M059J (cell line): Measurements from ENCODE around the gene KCTD4. TPM values are rescaled to one million over a fixed set of nuclear protein-coding genes. Genes with fewer than 3 reads are reported as not detected.
A peak's percentile ranks its signal among the peaks of the same experiment; 100 is the strongest.

ENCODE experiments used
- DNase-seq: peaks from one replicate; pipeline ENCODE4 v3.0.0-alpha.2; 2012; ENCODE audit warnings: low read depth
- total RNA-seq: library from RNA; depleted of rRNA; stranded (reverse); fragments of >200 nt; shearing (Covaris generic); gene quantifications from 2 replicates; pipeline ENCODE4 v1.2.3, GENCODE V29; 2014; rRNA removed

KCTD4 gene
- total RNA-seq, 1 experiment from 2014 or later = 0.22 TPM

DNA sequence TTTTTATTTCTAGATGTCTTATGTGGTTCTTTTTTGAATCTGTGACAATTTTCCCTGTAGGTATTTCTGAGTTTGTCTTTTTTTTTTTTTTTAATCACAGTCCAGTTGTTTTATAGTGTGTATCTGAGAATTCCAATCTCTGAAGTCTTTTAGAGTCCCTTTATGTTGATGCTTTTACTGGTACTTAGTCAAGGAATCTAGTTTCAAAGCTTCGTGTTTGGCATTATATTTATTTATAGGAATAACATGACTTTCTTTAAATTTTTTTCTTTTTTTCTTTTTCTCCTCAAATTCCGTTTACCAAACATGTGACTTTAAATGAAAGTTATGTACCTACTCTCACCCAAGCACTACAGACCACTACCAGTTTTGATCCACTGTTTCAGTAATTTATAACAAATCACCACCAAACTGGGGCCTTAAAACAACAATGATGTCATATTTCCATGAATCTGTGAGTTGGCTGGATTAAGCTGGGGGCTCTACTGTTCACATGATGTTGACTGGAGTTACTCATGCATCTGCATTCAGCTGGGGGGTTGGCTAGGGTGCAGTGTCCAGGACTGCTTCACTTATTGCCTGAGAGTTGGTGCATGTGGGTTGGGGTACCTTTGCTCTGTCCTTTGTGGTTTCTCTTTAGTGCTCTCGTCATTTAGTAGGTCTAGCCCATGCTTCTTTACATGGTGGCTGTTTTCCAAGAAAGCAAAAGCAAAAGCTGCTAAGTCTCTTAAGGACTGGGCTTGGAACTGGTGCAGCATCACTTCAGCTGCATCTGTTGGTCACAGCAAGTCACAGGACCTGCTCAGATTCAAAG is 22.3 kb downstream of the KCTD4 start:
- DNase-seq = peak; percentile 85

DNA sequence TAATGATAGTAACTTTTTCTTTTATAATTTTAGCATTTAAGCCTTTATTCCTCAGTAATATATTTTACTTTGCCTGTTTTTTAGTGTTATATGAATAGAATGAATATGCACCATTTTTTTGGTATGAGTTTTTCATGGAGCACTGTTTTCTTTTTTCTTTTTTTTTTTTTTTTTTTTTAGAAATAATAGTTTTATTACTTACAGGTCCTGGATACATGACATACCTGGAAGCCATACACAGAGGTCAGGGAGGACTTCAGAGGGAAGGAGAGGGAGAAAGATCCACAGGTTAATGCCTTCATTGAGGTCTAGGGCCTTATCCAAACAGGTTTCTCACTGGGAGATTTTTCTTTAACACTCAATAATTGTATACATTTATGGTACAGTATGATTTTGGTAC is 26.4 kb downstream of the KCTD4 start:
- DNase-seq = no peak

DNA sequence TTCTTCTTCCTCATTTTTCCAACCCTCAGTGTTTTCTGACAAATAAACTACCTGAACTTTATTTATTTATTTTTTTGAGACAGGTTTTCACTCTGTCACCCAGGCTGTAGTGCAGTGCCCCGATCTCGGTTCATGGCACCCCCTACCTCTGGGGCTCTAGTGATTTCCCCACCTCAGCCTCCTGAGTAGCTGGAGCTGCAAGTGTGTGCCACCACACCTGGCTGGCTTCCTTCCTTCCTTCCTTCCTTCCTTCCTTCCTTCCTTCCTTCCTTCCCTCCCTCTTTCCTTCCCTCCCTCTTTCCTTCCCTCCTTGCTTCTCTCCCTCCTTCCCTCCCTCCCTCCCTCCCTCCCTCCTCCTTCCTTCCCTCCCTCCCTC is 32.3 kb downstream of the KCTD4 start:
- DNase-seq = no peak

DNA sequence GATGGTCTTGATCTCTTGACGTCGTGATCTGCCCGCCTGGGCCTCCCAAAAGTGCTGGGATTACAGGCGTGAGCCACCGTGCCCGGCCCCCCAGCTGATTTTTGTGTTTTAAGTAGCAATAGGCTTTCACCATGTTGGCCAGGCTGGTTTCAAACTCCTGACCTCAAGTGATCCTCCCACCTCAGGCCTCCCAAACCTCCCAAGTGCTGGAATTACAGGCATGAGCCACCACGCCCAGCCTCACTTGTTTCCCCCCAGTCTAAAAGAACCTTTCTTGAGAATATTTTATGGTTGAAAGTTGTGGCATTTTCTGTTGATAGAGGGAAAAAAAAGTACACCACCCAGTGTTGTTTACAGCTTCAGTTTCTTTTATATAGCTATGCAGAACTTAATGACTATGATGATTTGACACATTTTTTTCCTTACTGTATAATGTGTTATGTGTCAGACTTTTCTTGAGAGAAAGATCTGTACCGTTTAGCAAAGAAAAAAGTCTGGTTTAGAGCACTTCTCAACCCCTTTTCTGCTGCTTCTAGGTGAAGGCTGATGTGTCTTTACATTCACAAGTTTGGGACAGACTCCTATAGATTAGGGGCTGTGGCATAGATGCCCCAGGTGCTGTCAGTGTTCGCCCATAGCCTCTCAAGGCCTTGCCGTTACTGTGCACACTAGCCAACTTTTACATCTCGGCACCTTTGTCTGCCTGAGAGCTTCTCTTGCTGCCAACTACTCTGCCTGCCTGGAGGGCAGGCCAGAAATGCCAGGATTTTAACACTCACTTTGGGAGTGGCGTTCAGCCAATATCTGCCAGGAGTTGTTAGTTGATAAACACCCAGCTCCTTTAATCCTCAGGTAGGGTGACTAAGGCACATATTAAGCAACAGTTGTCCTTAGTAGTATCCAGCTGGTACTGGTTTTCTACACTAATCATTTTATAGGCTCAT is 33.0 kb downstream of the KCTD4 start:
- DNase-seq = peak; percentile 95

DNA sequence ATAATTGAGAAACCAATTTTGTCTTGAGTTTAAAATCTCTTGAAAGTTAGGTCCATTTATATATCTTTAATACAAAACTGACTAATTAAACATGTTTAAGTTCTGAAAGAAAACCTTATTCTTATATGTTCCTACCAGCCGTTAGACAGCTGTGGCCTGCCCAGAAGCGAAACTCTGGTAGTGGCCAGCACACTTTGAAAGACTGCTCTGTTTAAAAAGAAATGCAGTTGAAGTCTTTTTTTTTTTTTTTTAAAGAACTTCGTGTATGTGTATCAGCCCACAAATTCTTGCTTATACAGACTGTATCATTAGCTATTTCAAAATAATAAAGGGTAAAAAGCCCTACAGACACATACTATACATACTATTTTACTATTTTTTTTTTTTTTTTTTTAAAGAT is 34.0 kb downstream of the KCTD4 start:
- DNase-seq = no peak

DNA sequence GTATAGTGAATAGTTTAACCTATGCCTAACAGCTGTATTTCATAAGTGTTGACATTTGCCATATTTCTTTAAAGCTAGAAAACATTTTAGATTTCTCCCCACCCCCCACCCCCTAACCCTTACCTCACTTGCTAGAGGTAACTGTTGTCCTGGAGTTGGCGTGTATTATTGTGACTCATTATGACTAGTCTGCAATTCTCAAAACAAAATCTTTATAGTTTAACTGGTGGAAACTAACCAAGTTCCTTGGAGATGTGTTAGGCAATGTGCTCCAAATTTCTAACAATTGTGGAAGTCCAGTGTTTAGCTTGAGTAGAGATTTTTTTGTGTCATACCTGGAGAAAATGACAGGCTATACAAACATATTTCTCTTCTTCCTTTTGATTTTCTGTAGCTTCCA is 38.0 kb downstream of the KCTD4 start:
- peak; percentile 94 for DNase-seq

DNA sequence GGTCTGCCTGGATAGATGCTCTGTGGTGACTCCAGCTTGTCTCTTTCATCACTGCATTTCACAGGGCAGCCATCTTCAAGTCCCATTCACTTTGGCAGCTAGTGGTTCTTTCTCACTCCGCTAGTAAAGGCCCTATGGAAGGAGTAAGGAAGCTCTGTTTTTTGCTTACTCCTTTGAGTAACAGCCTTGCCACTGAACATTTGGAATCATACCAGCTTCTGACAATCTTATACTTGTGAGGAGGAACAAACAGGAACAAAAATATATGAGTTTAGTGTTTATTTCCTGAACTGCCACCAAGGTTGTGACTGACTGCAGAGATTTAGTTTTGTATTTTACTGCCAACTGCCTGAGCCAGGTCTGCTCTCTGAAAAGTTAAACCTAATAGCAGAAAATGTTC is 38.7 kb downstream of the KCTD4 start:
- DNase-seq = peak; percentile 68

DNA sequence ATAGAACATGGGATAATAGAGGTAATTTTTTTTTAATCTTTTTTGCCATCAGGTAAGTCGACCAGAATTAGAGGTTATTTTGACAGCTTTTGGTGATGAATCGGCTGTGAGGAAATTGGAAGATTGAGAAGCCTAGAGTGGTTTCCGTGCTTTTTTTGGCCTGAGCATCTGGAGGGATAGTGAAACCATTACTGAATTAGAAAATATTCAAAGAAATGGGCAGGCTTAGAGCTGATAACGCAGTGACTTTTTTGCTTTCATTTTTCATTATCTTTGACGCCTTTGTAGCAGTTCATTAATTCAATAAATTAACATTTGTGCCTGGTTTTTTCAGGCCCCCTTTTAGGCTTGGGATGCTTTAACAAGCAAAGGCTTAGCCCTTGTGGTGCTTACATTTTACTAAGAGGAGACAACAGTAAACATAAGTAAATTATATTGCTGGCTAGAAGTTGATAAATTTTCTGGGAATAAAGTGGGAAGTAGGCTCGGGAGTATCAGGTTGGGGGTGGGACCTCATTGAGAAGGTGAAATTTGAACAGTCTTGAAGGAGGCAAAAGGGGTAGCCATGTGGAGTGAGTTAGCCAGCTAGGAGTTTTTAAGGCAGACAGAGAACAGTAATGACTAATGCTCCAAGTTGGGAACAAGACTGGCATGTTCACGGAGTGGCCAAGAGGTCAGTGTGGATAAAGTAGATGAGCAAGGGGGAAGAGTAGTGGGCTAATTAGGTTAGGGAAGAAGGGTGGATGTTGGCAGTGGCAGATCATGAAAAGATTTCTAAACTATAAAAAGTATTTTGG is 44.1 kb downstream of the KCTD4 start:
- no peak for DNase-seq

DNA sequence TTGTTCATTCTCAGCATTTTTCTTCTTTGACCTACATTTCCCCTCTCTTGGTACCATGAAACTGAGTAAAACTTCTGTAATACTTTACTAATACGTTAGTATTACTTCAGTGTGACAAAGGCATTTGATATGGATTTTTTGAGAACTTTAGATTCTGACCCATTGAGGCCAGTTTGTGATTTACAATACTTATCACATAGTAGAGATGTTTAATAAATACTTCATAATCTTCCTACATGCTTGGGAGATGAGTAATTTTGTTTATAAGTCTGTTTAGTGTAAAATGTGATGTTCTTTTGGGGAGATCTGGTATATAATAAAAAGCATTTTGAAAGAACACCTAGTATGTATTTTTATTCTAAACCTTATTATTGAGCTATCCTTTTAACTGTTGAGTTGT is 50.9 kb downstream of the KCTD4 start:
- no peak for DNase-seq

DNA sequence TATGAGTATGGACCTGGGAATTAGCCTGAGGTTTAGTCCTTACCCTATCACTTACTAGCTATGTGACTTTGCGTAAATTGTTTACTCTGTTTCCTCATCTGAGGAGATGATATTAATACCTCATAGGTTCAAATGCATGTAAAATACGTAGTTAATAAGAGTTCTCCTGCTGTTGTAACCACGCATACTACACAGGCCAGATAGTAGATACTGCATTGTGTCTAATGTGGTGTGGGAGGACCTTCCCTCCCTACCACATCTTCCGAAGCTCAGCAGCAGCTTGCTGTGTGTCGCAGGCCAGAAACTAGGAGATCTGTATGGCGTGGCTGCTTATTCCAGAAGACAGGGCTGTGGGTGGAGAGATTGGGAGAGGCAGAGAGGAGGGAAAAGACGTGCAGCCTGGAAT is 57.5 kb downstream of the KCTD4 start:
- DNase-seq = peak; percentile 25

Other genes starting within 250 kb of the KCTD4 start
- gene NUFIP1, start 211.6 kb downstream of the KCTD4 start, total RNA-seq = 3.9 and 5.8 TPM in 2 replicates
- 13.4 and 25.8 TPM in 2 replicates for gene GPALPP1, start 211.5 kb downstream of the KCTD4 start, total RNA-seq
- 31.4 and 49.6 TPM in 2 replicates for gene GTF2F2, start 80.5 kb downstream of the KCTD4 start, total RNA-seq
- gene TPT1, start 140.1 kb upstream of the KCTD4 start, total RNA-seq = 1,259 and 1,419 TPM in 2 replicates
- 4.0 and 6.1 TPM in 2 replicates for gene SLC25A30, start 217.3 kb upstream of the KCTD4 start, total RNA-seq